Immature natural killer cell (primary cell): ENCODE data around the gene ARPC1A. TPM values are rescaled to one million over a fixed set of nuclear protein-coding genes. Genes with fewer than 3 reads are reported as not detected.
"Not testable (repeated sequence)": the region's sequence is repeated elsewhere in the genome, so short reads cannot be mapped to it uniquely, and the experiment has no call there.

Experiments
- DNase-seq, 3 donors: peaks; one replicate each; pipeline ENCODE4 v3.0.0; 2022; ENCODE audit warnings: mixed read lengths in 1 of 3
- H3K27ac Mint-ChIP-seq, 6 donors: one replicate each; pipeline ENCODE4 v1.8.0; 2020; ENCODE audit warnings: mixed read lengths in 6 of 6, mild to moderate bottlenecking in 5 of 6, inconsistent platforms in 4 of 6, moderate library complexity in 3 of 6
- H3K27me3 Mint-ChIP-seq, 3 donors: one replicate each; pipeline ENCODE4 v1.8.0; 2020 to 2021; ENCODE audit warnings: low read depth in 3 of 3, mild to moderate bottlenecking in 3 of 3, mixed read lengths in 3 of 3, moderate library complexity in 3 of 3, inconsistent platforms in 1 of 3
- H3K36me3 Mint-ChIP-seq, 3 donors: one replicate each; pipeline ENCODE4 v1.8.0; 2020; ENCODE audit warnings: mixed read lengths in 3 of 3, inconsistent platforms in 2 of 3, mild to moderate bottlenecking in 2 of 3
- H3K4me1 Mint-ChIP-seq, 2 donors: one replicate each; pipeline ENCODE4 v1.8.0; 2020; ENCODE audit warnings: inconsistent platforms in 2 of 2, mild to moderate bottlenecking in 2 of 2, mixed read lengths in 2 of 2, moderate library complexity in 1 of 2
- H3K4me3 Mint-ChIP-seq, 5 donors: one replicate each; pipeline ENCODE4 v1.8.0; 2020; ENCODE audit warnings: mild to moderate bottlenecking in 5 of 5, mixed read lengths in 5 of 5, inconsistent platforms in 3 of 5, moderate library complexity in 3 of 5
- H3K9me3 Mint-ChIP-seq, 6 donors: one replicate each; pipeline ENCODE4 v1.8.0; 2020; ENCODE audit warnings: mild to moderate bottlenecking in 6 of 6, mixed read lengths in 6 of 6, inconsistent platforms in 4 of 6, moderate library complexity in 3 of 6
- polyA plus RNA-seq, 3 donors: library from polyadenylated mRNA; unstranded; fragments of 300-500 nt; fragmentation: Illumina TruSeq; gene quantifications; one replicate each; pipeline ENCODE4 v1.2.3, GENCODE V29; 2021

ARPC1A gene
- polyA plus RNA-seq, 3 donors from 2014 or later: 26.6 to 49.2 (median 39.5) TPM

DNA sequence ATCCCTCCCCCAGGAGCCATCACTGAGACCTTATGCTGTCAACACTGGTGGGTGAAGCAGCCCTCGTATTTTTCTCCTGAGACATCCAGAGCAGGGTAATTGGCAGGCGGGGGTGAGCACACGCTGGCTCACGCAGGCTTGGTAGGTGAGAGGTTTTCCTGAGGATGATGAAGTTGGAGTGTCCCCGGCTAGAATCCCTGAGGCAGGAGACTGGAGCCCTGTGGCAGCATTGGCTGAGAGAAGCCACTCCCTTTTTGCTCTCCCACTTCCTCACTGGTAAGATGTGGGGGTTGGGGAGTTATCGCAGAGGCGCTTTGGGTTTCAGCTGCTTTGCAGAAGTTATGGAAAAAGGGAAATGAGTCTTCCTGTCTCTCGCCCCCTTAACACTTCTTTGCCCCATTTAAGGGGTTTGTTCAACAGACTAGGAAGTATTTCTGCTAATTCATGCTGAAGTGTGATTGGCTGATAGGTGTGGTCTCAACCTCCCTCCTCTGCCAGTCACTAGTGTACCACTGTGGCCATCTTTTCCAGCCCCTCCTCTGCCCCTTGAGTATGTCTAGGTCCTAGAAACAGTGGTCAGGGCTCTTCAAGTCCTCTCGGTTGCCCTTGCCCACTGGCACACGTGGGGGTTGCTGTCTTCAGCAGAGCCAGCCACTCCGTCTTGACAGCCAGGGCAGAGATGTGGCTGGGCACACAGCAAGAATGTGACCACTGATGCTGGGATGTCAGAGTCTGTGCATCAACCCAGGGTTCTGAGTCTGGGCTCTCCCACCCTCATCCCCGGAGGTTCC, 54.5 kb downstream of the ARPC1A start:
- peaks cover 56 to 59% of the 10 kb centered on the region in 2 donors for H3K4me1 Mint-ChIP-seq
- H3K4me3 Mint-ChIP-seq: peak overlapping the region; percentile 80 to 89 (median 84)
- peaks cover 0 to 7% (median 6%) of the 10 kb centered on the region in 3 donors for H3K27me3 Mint-ChIP-seq

DNA sequence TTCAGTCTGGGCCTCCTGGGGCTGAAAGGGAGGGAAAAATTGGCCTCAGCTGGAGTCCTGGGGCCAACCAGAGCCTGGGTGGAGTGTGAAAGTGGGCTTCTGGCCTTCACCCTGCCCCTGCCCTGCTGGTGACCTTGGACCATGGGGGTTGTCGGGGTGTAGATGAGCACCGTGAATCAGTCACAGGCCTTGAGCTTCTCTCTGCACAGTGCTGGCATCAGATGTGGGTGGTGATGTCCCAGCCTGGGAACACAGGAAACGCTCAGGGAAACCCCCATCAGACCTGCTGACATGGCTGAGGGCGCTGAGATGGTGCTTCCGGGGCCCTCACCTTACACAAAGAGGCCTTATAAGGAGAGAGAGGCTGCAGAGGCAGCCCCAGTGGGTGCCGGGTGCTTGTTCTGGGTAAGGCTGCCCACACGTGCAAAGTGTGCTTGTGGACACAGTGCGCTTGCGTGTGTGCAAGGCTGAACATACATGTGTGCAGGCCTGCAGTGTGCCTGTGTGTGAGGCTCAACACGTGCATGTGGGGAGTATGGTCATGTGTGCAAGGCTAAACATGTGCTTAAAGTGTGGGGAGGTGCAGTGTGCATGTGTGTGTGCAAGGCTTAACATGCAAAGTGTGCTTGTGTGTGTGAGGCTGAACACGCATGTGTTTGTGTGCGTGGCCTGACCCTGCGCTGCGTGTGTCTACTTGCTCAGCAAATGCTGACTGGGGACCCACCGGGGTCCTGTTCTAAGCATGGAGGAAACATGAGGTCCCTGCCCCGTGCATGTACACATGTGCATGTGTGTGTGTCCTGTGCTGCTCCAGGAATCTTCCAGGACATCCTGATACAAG, 55.3 kb downstream of the ARPC1A start:
- peak; percentile 87 to 90 (median 89) for DNase-seq
- H3K36me3 Mint-ChIP-seq: peaks cover 0 to 10% (median 8%) of the 10 kb centered on the region in 3 donors
- H3K4me3 Mint-ChIP-seq: peak overlapping the region; percentile 80 to 89 (median 84)
- H3K27me3 Mint-ChIP-seq: peaks cover 0 to 7% (median 6%) of the 10 kb centered on the region in 3 donors
- no peaks in the 10 kb centered on the region for H3K9me3 Mint-ChIP-seq
- H3K4me1 Mint-ChIP-seq: peaks cover 56 to 65% of the 10 kb centered on the region in 2 donors
- H3K27ac Mint-ChIP-seq: peak overlapping the region; percentile 96 to 99 (median 98)

More for the DNA sequence above, 54.5 kb downstream of the ARPC1A start:
- Mint-ChIP-seq H3K27ac (peak overlapping the region; percentile 96 to 99 (median 98)), H3K9me3 (no peaks in the 10 kb centered on the region), H3K36me3 (peaks cover 0 to 10% (median 8%) of the 10 kb centered on the region in 3 donors)
- DNase-seq: peak; percentile 35 to 48 (median 37)

DNA sequence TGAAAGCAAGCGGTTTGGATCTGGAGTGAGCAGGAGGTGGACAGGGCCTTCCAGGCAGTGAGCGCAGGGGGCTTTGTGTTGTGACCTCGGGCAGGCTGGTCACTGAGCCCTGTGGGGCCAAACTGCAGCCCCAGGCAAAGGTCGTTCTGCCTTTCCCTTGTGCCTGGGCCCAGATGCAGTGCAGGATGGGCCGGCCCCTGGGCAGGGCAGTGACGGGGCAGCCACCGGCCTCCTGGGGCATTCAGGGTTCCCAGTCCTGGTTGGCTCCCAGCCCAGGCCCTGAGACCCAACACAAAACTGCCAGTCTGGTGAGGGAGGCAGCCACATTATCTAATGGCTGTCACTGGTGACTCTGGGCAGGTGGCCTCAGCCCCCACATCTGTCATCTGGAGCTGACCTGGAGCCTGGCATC, 56.0 kb downstream of the ARPC1A start:
- Mint-ChIP-seq H3K36me3 (peaks cover 0 to 13% (median 8%) of the 10 kb centered on the region in 3 donors), H3K27ac (peak overlapping the region; percentile 96 to 99 (median 98)), H3K4me3 (peak overlapping the region; percentile 80 to 89 (median 84)), H3K27me3 (peaks cover 0 to 7% (median 6%) of the 10 kb centered on the region in 3 donors), H3K4me1 (peaks cover 50 to 63% of the 10 kb centered on the region in 2 donors), H3K9me3 (no peaks in the 10 kb centered on the region)
- DNase-seq: no peak

DNA sequence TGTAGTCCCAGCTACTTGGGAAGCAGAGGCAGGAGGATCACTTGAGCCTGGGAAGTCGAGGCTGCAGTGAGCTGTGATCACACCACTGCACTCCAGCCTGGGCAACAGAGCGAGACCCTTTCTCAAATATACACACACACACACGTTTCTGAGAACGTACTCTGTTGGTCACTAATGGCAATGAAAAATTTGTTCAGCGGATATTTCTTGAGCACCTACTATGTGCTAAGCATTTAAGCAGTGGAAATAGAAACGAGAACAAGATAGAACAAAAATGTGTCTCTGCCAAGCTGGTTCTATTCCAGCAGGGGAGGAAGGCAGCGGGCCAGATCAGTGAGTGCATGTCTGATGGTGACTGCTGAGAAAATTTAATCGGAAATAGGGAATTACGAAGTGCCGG, 57.5 kb downstream of the ARPC1A start:
- Mint-ChIP-seq H3K27ac (peak overlapping the region; percentile 49 to 91 (median 80)), H3K36me3 (peaks cover 0 to 16% (median 8%) of the 10 kb centered on the region in 3 donors), H3K4me3 (peak overlapping the region in 1 of 5 donors; percentile 54), H3K4me1 (peaks cover 45 to 59% of the 10 kb centered on the region in 2 donors), H3K27me3 (peaks cover 0 to 7% (median 6%) of the 10 kb centered on the region in 3 donors), H3K9me3 (no peaks in the 10 kb centered on the region)
- no peak for DNase-seq

DNA sequence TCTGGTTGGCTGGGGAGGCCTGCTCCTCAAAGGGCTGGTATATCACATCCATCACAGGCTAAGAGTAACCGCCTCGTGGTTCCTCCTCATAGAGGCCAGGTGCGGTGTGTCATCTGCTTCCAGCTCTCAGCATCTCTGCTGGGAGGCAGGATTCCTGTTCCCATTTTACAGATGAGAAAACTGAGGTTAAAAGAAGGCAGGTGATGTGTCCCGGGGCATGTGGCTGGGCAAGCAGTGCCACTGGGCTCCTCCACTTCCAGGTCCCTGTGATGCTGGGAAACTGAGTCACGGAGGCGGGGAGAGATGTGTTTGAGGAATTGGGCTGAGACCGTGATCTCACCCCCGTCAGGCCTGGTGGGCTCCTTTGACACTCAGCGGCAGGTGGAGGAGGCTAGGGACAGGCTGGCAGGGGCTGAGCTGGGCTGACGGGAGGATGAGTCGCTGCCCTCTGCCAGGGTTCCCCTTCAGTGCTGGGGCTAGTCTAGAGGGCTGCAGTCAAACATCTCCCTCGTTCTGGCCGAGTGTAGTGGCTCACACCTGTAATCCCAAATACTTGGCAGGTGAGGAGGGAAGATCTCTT, 58.2 kb downstream of the ARPC1A start:
- H3K4me1 Mint-ChIP-seq: peaks cover 44 to 58% of the 10 kb centered on the region in 2 donors
- H3K36me3 Mint-ChIP-seq: peaks cover 0 to 20% (median 8%) of the 10 kb centered on the region in 3 donors
- no peaks in the 10 kb centered on the region for H3K9me3 Mint-ChIP-seq
- peaks cover 0 to 7% (median 6%) of the 10 kb centered on the region in 3 donors for H3K27me3 Mint-ChIP-seq
- H3K27ac Mint-ChIP-seq: peak overlapping the region; percentile 61 to 91 (median 76)
- no peak overlapping the region for H3K4me3 Mint-ChIP-seq
- no peak for DNase-seq

DNA sequence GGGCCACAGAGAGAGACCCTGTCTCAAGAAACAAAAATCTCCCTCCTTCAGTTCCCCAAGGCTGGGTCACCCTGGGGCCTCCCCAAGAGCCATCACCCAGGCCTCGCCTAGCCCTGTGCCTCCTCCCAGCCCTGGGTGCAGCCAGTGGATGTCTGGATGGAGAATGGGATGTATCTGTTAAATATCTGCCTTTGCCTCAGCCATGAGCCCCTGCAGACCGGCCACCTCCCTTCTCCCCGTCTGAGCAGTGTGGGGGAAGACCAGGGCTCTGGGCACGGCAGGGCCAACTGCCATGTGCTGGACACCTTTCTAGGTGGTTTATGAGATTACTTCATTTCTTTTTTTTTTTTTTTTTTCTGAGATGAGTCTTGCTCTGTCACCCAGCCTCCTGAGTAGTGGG, 58.8 kb downstream of the ARPC1A start:
- H3K9me3 Mint-ChIP-seq: no peaks in the 10 kb centered on the region
- no peak overlapping the region for H3K4me3 Mint-ChIP-seq
- H3K4me1 Mint-ChIP-seq: peaks cover 38 to 51% of the 10 kb centered on the region in 2 donors
- peaks cover 0 to 6% (median 5%) of the 10 kb centered on the region in 3 donors for H3K27me3 Mint-ChIP-seq
- peaks cover 0 to 16% (median 4%) of the 10 kb centered on the region in 3 donors for H3K36me3 Mint-ChIP-seq
- no peak for DNase-seq
- peak overlapping the region; percentile 56 to 91 (median 76) for H3K27ac Mint-ChIP-seq

DNA sequence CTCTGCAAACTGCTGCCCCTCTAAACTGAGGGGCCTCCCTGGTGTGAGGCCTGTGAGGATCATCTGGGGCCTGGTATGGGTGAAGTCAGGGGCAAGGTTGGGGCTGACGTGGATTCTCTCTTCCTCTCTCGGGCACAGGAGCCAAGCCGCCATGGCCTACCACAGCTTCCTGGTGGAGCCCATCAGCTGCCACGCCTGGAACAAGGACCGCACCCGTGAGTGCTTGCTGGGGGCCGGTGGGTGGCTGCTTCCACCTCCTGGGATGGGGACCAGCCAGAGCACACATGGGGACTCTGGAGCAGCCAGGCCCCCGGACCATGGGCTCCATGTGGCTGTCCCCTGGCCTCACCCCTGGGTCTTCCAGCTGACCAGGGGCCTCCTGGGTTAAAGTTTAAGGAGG, 59.9 kb downstream of the ARPC1A start:
- Mint-ChIP-seq H3K27me3 (peaks cover 0 to 5% (median 0%) of the 10 kb centered on the region in 3 donors), H3K4me1 (peaks cover 27 to 41% of the 10 kb centered on the region in 2 donors), H3K27ac (peak overlapping the region in 5 of 6 donors; percentile 30 to 69 (median 59)), H3K9me3 (no peaks in the 10 kb centered on the region), H3K4me3 (no peak overlapping the region), H3K36me3 (peaks cover 0 to 16% (median 4%) of the 10 kb centered on the region in 3 donors)
- DNase-seq: no peak

DNA sequence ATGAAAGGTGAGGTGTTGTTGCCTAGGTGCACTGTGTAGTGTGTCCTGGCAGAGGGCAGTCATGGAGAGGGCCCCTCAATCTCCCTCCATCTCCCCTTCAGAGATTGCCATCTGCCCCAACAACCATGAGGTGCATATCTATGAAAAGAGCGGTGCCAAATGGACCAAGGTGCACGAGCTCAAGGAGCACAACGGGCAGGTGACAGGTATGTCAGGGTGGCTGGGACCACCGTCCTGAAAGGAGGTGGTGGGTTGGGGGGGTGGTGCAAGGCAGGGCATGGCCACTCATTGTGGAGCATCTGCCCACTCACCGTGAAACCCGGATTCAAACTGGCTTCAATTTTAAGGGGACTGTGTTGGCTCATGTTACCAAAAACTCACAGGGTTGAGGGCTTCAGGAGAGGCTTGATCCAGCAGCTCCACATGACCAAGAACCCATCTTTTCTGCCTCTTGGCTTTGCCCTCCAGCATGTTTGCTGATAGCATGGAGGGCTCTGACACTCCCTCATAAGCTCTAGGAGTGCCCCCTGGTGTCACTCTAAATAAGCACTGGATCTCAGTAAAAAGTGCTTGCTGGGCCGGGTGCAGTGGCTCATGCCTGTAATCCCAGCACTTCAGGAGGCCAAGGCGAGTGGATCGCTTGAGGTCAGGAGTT, 61.0 kb downstream of the ARPC1A start:
- Mint-ChIP-seq H3K36me3 (peaks cover 0 to 16% (median 0%) of the 10 kb centered on the region in 3 donors), H3K9me3 (no peaks in the 10 kb centered on the region), H3K27me3 (no peaks in the 10 kb centered on the region), H3K4me3 (no peak overlapping the region), H3K4me1 (peaks cover 16 to 30% of the 10 kb centered on the region in 2 donors), H3K27ac (peak overlapping the region; percentile 28 to 85 (median 72))
- DNase-seq: peak in 1 of 3 donors; percentile 32

DNA sequence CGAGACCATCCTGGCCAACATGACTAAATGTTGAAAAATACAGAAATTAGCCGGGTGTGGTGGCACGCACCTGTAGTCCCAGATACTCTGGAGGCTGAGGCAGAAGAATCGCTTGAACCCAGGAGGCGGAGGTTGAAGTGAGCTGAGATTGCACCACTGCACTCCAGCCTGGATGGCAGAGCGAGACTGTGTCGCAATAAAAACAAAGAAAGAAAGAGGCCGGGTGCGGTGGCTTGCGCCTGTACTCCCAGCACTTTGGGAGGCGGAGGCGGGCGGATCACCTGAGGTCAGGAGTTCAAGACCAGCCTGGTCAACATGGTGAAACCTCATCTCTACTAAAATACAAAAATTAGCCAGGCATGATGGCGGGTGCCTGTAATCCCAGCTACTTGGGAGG, 61.5 kb downstream of the ARPC1A start:
- peaks cover 16 to 28% of the 10 kb centered on the region in 2 donors for H3K4me1 Mint-ChIP-seq
- peaks cover 0 to 16% (median 0%) of the 10 kb centered on the region in 3 donors for H3K36me3 Mint-ChIP-seq

DNA sequence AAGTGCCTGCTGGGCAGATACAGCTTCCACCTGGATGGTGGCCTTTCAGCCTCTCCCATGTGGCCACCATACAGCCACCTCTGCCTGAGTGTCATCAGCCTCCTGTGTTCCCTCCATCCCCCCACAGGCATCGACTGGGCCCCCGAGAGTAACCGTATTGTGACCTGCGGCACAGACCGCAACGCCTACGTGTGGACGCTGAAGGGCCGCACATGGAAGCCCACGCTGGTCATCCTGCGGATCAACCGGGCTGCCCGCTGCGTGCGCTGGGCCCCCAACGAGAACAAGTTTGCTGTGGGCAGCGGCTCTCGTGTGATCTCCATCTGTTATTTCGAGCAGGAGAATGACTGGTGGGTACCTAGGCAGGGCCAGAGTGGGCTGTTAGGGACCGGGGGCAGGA, 62.2 kb downstream of the ARPC1A start:
- H3K27me3 Mint-ChIP-seq: peaks cover 0 to 1% (median 0%) of the 10 kb centered on the region in 3 donors

More for the DNA sequence above, 61.5 kb downstream of the ARPC1A start:
- H3K9me3 Mint-ChIP-seq, H3K4me3 Mint-ChIP-seq, DNase-seq, H3K27me3 Mint-ChIP-seq: not testable (repeated sequence)
- peak overlapping the region in 3 of 6 donors; percentile 37 to 76 (median 70) for H3K27ac Mint-ChIP-seq

DNA sequence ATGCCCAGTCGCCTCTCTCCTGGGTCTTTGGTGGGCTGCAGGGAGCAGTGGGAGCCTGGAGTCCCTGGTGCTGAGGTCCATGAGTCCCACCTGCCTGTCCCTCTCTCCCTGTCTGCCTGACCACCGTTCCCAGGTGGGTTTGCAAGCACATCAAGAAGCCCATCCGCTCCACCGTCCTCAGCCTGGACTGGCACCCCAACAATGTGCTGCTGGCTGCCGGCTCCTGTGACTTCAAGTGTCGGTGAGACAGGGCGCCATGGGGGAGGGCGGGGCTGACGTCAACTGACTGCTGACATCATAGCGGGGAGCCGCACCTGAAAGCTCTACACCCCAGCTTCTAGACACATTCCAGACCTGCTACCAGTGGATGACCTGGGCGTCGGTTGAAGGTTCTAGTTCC, 64.1 kb downstream of the ARPC1A start:
- Mint-ChIP-seq H3K4me3 (no peak overlapping the region), H3K9me3 (no peaks in the 10 kb centered on the region), H3K36me3 (peaks cover 0 to 12% (median 0%) of the 10 kb centered on the region in 3 donors), H3K4me1 (peaks cover 18 to 25% of the 10 kb centered on the region in 2 donors), H3K27ac (no peak overlapping the region), H3K27me3 (peaks cover 0 to 4% (median 4%) of the 10 kb centered on the region in 3 donors)
- DNase-seq: no peak

More for the DNA sequence above, 62.2 kb downstream of the ARPC1A start:
- Mint-ChIP-seq H3K9me3 (no peaks in the 10 kb centered on the region), H3K4me3 (no peak overlapping the region), H3K4me1 (peaks cover 19 to 29% of the 10 kb centered on the region in 2 donors), H3K36me3 (peaks cover 0 to 16% (median 0%) of the 10 kb centered on the region in 3 donors), H3K27ac (no peak overlapping the region)
- no peak for DNase-seq

DNA sequence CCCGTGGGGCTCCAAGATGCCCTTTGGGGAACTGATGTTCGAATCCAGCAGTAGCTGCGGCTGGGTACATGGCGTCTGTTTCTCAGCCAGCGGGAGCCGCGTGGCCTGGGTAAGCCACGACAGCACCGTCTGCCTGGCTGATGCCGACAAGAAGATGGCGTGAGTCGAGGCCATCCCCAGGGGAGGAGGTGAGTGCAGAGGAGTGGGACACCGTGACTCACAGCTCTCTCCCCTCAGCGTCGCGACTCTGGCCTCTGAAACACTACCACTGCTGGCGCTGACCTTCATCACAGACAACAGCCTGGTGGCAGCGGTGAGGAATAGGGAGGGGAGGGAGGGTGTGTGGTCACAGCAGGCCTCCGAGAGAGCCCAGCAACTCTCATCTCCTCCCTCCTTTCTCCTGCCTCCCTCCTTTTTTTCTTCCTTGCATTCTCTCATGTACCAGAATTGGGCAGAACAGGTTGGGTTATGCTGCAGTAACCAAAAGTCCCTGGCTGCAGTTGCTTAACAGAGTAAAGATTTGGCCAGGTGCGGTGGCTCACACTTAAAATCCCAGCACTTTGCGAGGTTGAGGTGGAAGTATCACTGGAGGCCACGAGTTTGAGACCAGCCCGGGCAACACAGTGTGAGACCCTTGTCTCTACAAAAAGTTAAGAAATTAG, 65.4 kb downstream of the ARPC1A start:
- H3K4me3 Mint-ChIP-seq: peak overlapping the region in 1 of 5 donors; percentile 27
- H3K4me1 Mint-ChIP-seq: peaks cover 18 to 20% of the 10 kb centered on the region in 2 donors
- H3K27ac Mint-ChIP-seq: peak overlapping the region in 4 of 6 donors; percentile 13 to 92 (median 55)
- H3K9me3 Mint-ChIP-seq: no peaks in the 10 kb centered on the region
- DNase-seq: no peak
- H3K36me3 Mint-ChIP-seq: peaks cover 0 to 12% (median 0%) of the 10 kb centered on the region in 3 donors
- H3K27me3 Mint-ChIP-seq: peaks cover 0 to 4% (median 4%) of the 10 kb centered on the region in 3 donors
